Measurements from ENCODE around the gene EGFLAM. TPM values are rescaled to one million over a fixed set of nuclear protein-coding genes. Genes with fewer than 3 reads are reported as not detected.

EGFLAM gene
- total RNA-seq, 1 experiment from 2014 or later = 0.33 TPM

- H3T11ph ChIP-seq (ENCODE audit: low read length) = no peak overlapping the region
- H3K9me3 Mint-ChIP-seq = no peaks in the 10 kb centered on the region
- H3K27ac ChIP-seq (ENCODE audit: insufficient read length, low read depth, low read length) = no peak overlapping the region
- TF ChIP-seq, protein P1, sequence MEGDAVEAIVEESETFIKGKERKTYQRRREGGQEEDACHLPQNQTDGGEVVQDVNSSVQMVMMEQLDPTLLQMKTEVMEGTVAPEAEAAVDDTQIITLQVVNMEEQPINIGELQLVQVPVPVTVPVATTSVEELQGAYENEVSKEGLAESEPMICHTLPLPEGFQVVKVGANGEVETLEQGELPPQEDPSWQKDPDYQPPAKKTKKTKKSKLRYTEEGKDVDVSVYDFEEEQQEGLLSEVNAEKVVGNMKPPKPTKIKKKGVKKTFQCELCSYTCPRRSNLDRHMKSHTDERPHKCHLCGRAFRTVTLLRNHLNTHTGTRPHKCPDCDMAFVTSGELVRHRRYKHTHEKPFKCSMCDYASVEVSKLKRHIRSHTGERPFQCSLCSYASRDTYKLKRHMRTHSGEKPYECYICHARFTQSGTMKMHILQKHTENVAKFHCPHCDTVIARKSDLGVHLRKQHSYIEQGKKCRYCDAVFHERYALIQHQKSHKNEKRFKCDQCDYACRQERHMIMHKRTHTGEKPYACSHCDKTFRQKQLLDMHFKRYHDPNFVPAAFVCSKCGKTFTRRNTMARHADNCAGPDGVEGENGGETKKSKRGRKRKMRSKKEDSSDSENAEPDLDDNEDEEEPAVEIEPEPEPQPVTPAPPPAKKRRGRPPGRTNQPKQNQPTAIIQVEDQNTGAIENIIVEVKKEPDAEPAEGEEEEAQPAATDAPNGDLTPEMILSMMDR (conservative IDR thresholded peaks at IDR 0.05) = no peak
- no peak overlapping the region for H4K91ac ChIP-seq (ENCODE audit: insufficient read length, low read depth, low read length)
- H3K4me2 ChIP-seq (ENCODE audit: insufficient read depth, insufficient read length, low read length) = peak overlapping the region; percentile 97
- H3K27ac Mint-ChIP-seq = no peak overlapping the region
- H2BK15ac ChIP-seq (ENCODE audit: low read depth, low read length) = no peak overlapping the region
- no peak overlapping the region for H3K56ac ChIP-seq (ENCODE audit: insufficient read length, low read depth, low read length)
- H3K23me2 ChIP-seq (ENCODE audit: insufficient read length, low read depth, low read length, poor library complexity, severe bottlenecking) = peaks cover 13% of the 10 kb centered on the region
- no peak overlapping the region for H3K23ac ChIP-seq (ENCODE audit: insufficient read length, low read depth, low read length)
- H2AK5ac ChIP-seq (ENCODE audit: insufficient read length, low read length) = no peak overlapping the region
- H3K9me3 ChIP-seq (ENCODE audit: control insufficient read depth, low read depth, low read length) = no peaks in the 10 kb centered on the region
- H4K20me1 ChIP-seq (ENCODE audit: control insufficient read depth, insufficient read depth, insufficient read length) = no peaks in the 10 kb centered on the region
- no peaks in the 10 kb centered on the region for H3K79me2 ChIP-seq (ENCODE audit: insufficient read depth, low read length)
- peaks cover 35% of the 10 kb centered on the region for H3K27me3 ChIP-seq (ENCODE audit: insufficient read depth, low read length)
- no peaks in the 10 kb centered on the region for H3K79me1 ChIP-seq (ENCODE audit: insufficient read depth, low read depth, low read length, poor library complexity, severe bottlenecking)
- H4K8ac ChIP-seq (replicated peaks; ENCODE audit: insufficient read length, low read depth, low read length) = no peak overlapping the region
- H3K18ac ChIP-seq (ENCODE audit: insufficient read length, low read depth, low read length) = no peak overlapping the region
- H3K36me3 Mint-ChIP-seq (ENCODE audit: insufficient read depth in 1 of 3, low read depth in 3 of 3) = no peaks in the 10 kb centered on the region; a peak in 1 of 7 replicates
- no peak overlapping the region for H3K4ac ChIP-seq (ENCODE audit: low read depth, low read length)
- no peak overlapping the region for H2BK5ac ChIP-seq (ENCODE audit: insufficient read length, low read length)
- no peak overlapping the region for H3K9ac ChIP-seq (ENCODE audit: extremely low read depth, insufficient read length, low read length)
- no CpG with 5 or more reads among the region's 13 CpGs for WGBS (ENCODE audit: extremely low coverage, insufficient read length, low lambda C conversion rate)
- H4K5ac ChIP-seq (ENCODE audit: insufficient read length, low read depth, low read length) = no peak overlapping the region
- no peak overlapping the region for H2BK12ac ChIP-seq (ENCODE audit: insufficient read length, low read depth, low read length)
- peaks cover 98% of the 10 kb centered on the region for H3K27me3 Mint-ChIP-seq (ENCODE audit: low read depth)
- peak overlapping the region; percentile 67 to 84 for H3K4me3 Mint-ChIP-seq
- no peak overlapping the region for H3K14ac ChIP-seq (ENCODE audit: insufficient read depth, low read length)
- H3K4me1 ChIP-seq (ENCODE audit: insufficient read depth, low read length) = no peaks in the 10 kb centered on the region; the same call in 1 of the 2 replicates
- no peak overlapping the region for H2BK120ac ChIP-seq (ENCODE audit: low read depth, low read length, poor library complexity, severe bottlenecking)
- no peak overlapping the region for H2BK20ac ChIP-seq (ENCODE audit: low read depth, low read length, poor library complexity, severe bottlenecking)
- peaks cover 18 to 21% of the 10 kb centered on the region in 2 experiments for H3K4me1 Mint-ChIP-seq
- no peak overlapping the region for H2AFZ ChIP-seq (ENCODE audit: low read length)
- no peak for DNase-seq
These were observed 876 bp downstream of the EGFLAM start for GRCh38 chr5:38259062-38259808.
